Thoracic aorta (tissue), 2 donors: ENCODE results near the gene IPP. TPM values are rescaled to one million over a fixed set of nuclear protein-coding genes. Genes with fewer than 3 reads are reported as not detected.
A peak's percentile ranks its signal among the peaks of the same experiment; 100 is the strongest.
"Not testable (repeated sequence)": the region's sequence is repeated elsewhere in the genome, so short reads cannot be mapped to it uniquely, and the experiment has no call there.

Experiments
- ATAC-seq: fragments of 150-250 bp; one replicate; pipeline ENCODE4 v1.8.0; 2017; ENCODE audit warnings: low read depth; ENCODE audit not compliant: insufficient number of reproducible peaks, low FRiP score
- DNase-seq: peaks from one replicate; pipeline ENCODE4 v3.0.0-alpha.2; 2020; ENCODE audit warnings: low spot score
- H3K27ac ChIP-seq, 2 donors: fragments of 200-600 bp; sonication (generic); 1 replicate in 1 of 2; 2 replicates in 1 of 2; pipeline ENCODE4 v1.5.1; 2016; ENCODE audit warnings: mild to moderate bottlenecking in 2 of 2, moderate library complexity in 2 of 2
- H3K27me3 ChIP-seq: fragments of 200-600 bp; sonication (generic); replicated peaks from 2 replicates; pipeline ENCODE4 v1.6.0; 2016; ENCODE audit warnings: mild to moderate bottlenecking; ENCODE audit not compliant: insufficient read depth
- H3K36me3 ChIP-seq: fragments of 200-600 bp; sonication (generic); one replicate; pipeline ENCODE4 v1.5.1; 2016
- H3K4me1 ChIP-seq, 2 donors: fragments of 200-600 bp; sonication (generic); 1 replicate in 1 of 2; 2 replicates in 1 of 2; pipeline versions ENCODE4 v1.5.1 to v1.6.0; 2016; ENCODE audit warnings: low read depth in 2 of 2, mild to moderate bottlenecking in 1 of 2; ENCODE audit not compliant: control insufficient read depth in 1 of 2
- H3K4me3 ChIP-seq: fragments of 200-600 bp; sonication (generic); 2 replicates; pipeline ENCODE4 v1.5.1; 2016; ENCODE audit warnings: mild to moderate bottlenecking
- H3K9me3 ChIP-seq: fragments of 200-600 bp; sonication (generic); 2 replicates; pipeline ENCODE4 v1.5.1; 2016
- total RNA-seq, 2 donors: library from RNA; depleted of rRNA; stranded (reverse); fragments of >200 nt; gene quantifications; one replicate each; pipeline versions ENCODE4 v1.1.0 to v1.2.3, GENCODE V29; 2016
- TF ChIP-seq, protein P1 (sequence below): fragments of 200-600 bp; sonication (generic); IDR thresholded peaks from one replicate; pipeline ENCODE4 v1.5.1; 2019; ENCODE audit warnings: antibody characterized with exemption

The IPP gene
- total RNA-seq, 2 donors from 2014 or later = 6.9 to 10.2 TPM

DNA sequence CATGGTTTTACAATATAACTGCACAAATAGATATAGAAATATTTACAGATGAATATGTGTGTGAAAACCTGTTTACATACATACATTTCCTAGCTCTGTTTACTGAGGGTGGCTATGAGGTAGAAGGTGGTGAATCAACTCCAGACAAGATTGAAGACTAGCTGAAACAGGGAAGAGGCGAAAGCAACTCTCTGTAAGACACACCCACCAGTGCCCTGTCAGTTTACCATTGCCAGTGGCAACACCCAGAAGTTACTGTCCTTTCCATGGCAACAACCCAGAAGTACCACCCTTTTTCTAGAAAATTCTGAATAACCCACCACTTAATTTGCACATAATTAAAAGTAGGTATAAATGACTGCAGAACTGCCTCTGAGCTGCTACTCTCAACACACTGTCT is 45.8 kb downstream of the IPP start:
- H3K4me3 ChIP-seq = no peak overlapping the region
- no peaks in the 10 kb centered on the region for H3K27me3 ChIP-seq
- ATAC-seq (no peak), DNase-seq (no peak)
- TF ChIP-seq, protein P1, sequence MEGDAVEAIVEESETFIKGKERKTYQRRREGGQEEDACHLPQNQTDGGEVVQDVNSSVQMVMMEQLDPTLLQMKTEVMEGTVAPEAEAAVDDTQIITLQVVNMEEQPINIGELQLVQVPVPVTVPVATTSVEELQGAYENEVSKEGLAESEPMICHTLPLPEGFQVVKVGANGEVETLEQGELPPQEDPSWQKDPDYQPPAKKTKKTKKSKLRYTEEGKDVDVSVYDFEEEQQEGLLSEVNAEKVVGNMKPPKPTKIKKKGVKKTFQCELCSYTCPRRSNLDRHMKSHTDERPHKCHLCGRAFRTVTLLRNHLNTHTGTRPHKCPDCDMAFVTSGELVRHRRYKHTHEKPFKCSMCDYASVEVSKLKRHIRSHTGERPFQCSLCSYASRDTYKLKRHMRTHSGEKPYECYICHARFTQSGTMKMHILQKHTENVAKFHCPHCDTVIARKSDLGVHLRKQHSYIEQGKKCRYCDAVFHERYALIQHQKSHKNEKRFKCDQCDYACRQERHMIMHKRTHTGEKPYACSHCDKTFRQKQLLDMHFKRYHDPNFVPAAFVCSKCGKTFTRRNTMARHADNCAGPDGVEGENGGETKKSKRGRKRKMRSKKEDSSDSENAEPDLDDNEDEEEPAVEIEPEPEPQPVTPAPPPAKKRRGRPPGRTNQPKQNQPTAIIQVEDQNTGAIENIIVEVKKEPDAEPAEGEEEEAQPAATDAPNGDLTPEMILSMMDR = no peak
- H3K4me1 ChIP-seq = no peaks in the 10 kb centered on the region
- peaks cover 5% of the 10 kb centered on the region for H3K36me3 ChIP-seq
- no peak overlapping the region for H3K27ac ChIP-seq
- no peaks in the 10 kb centered on the region for H3K9me3 ChIP-seq

- Histone ChIP-seq H3K27me3 (no peaks in the 10 kb centered on the region), H3K4me3 (no peak overlapping the region), H3K4me1 (peaks cover 0 to 2% of the 10 kb centered on the region in 2 donors), H3K9me3 (no peaks in the 10 kb centered on the region), H3K36me3 (peaks cover 15% of the 10 kb centered on the region), H3K27ac (no peak overlapping the region)
- DNase-seq = no peak
- TF ChIP-seq, protein P1 = no peak
- ATAC-seq = no peak
Observed at GRCh38 chr1:45694823-45695222, 55.6 kb downstream of the IPP start.

DNA sequence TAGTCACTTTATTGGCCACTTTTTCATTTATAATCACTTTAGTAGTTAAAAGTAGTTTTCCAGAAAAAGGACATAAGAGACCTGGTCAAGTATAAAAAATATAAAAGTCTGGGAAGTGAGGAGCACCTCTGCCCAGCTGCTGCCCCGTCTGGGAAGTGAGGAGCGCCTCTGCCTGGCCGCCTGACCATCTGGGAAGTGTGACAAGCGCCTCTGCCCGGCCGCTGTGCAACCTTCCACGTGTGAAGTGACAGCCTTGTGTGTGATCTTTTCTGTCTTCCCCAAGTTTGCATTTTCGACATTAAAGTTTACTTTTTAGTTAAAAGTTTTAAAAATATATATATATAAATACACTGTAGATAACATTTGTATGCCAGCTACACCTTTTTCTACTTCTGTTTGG is 56.6 kb downstream of the IPP start:
- not testable (repeated sequence) for H3K9me3 ChIP-seq, H3K27ac ChIP-seq, ATAC-seq, H3K4me3 ChIP-seq, DNase-seq, H3K27me3 ChIP-seq
- peaks cover 4 to 12% of the 10 kb centered on the region in 2 donors for H3K4me1 ChIP-seq
- H3K36me3 ChIP-seq = peaks cover 15% of the 10 kb centered on the region

- ATAC-seq = peak; percentile 56
Observed at GRCh38 chr1:45687754-45688740, 62.4 kb downstream of the IPP start, which contains the start of gene TMEM69. Gene TMEM69 (plus strand): TSS chr1:45688181. CDS start chr1:45691069, 2,888 bp downstream.

DNA sequence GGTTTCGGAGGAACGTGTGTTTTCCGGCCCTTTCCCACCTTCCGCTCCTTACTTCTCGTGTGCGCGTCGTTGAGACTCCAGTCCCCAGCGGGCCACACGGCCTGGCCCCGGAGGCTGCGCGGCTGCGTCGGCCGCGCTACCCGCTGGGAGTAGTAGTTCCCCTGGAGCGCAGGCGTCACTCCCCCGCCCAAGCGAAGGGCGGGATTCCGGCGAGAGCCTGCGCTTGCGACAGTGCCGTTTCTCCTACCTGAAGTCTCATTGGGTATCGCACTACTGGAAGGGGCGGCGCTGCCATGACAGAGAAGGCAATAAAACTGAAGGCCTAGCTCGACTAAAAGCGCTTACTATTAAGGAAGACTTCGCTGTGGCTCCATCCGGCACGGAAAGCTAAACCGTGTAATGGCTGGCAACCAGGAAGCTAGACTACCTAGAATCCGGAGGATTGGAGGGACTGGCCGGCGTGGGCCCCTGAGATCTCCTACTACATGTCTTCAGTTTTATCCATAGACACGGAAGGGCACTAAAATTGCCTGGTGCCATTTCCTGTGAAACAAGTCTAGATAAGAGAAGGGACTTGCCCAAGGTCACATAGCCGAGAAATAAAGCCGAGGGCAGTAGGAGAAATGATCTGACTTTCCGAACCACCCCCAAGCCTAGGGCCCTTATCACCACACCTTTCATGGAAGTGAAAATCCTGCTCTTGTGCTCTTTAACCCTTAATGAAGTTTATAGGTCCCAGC is 63.3 kb downstream of the IPP start:
- no peaks in the 10 kb centered on the region for H3K9me3 ChIP-seq
- H3K4me3 ChIP-seq = peak overlapping the region; percentile 95
- H3K27ac ChIP-seq = peak overlapping the region; percentile 94 to 100
- H3K36me3 ChIP-seq = no peaks in the 10 kb centered on the region
- TF ChIP-seq, protein P1 = no peak
- DNase-seq (peak; percentile 92), ATAC-seq (peak; percentile 86)
- H3K27me3 ChIP-seq = no peaks in the 10 kb centered on the region
- H3K4me1 ChIP-seq = peaks cover 19 to 41% of the 10 kb centered on the region in 2 donors

More at GRCh38 chr1:45687754-45688740, 62.4 kb downstream of the IPP start, which contains the start of gene TMEM69:
- Histone ChIP-seq H3K4me1 (peaks cover 18 to 32% of the 10 kb centered on the region in 2 donors), H3K36me3 (no peaks in the 10 kb centered on the region), H3K4me3 (peak within 1 kb of the TSS; percentile 95), H3K27me3 (no peaks in the 10 kb centered on the region), H3K27ac (peak within 1 kb of the TSS; percentile 94 to 100), H3K9me3 (no peaks in the 10 kb centered on the region)
- peak; percentile 8 for DNase-seq
- TF ChIP-seq, protein P1 = peak; percentile 49
